Measurements from ENCODE around the gene RPS6KB2.
A peak's percentile ranks its signal among the peaks of the same experiment; 100 is the strongest.

Gene RPS6KB2

GRCh38 chr11:67482827-67483798 is 54.8 kb downstream of the RPS6KB2 start, which contains the start of gene AIP:
AIP (plus strand) TSS chr11:67483026; CDS start chr11:67483159, 133 bp downstream.
- H3K4me1 ChIP-seq (ENCODE audit: control insufficient read depth in 1 of 2, insufficient read depth in 2 of 2, low read length in 2 of 2): peaks cover 6 to 11% of the 10 kb centered on the region in 2 experiments
- peak within 1 kb of the TSS; percentile 58 for H3K14ac ChIP-seq (ENCODE audit: low read length)
- peak within 1 kb of the TSS; percentile 97 for H4K8ac ChIP-seq (ENCODE audit: low read depth, low read length)
- H3K23ac ChIP-seq (ENCODE audit: low read length): no peak within 1 kb of the TSS
- H4K12ac ChIP-seq (ENCODE audit: low read depth, low read length): peak within 1 kb of the TSS; percentile 86
- peak within 1 kb of the TSS; percentile 63 for H3K9ac ChIP-seq (ENCODE audit: low read length)
- peak within 1 kb of the TSS; percentile 43 for H2BK120ac ChIP-seq (ENCODE audit: insufficient read depth, low read length, poor library complexity)
- H3K4me3 ChIP-seq (ENCODE audit: low read depth, low read length): peak within 1 kb of the TSS; percentile 77
- H3K4ac ChIP-seq (ENCODE audit: low read depth, low read length): peak within 1 kb of the TSS; percentile 38
- H3K27ac ChIP-seq (ENCODE audit: low read depth, low read length): no peak within 1 kb of the TSS
- peaks cover 2% of the 10 kb centered on the region for H3K9me3 ChIP-seq (ENCODE audit: insufficient read depth, low read depth, low read length)
- peak within 1 kb of the TSS; percentile 24 for H2BK5ac ChIP-seq (ENCODE audit: low read depth, low read length, poor library complexity)
- DNase-seq: peak; percentile 99 to 100
- H2AFZ ChIP-seq (ENCODE audit: insufficient read depth, low read length, poor library complexity): peak within 1 kb of the TSS; percentile 81
- H3K4me2 ChIP-seq (ENCODE audit: low read length): peak within 1 kb of the TSS; percentile 68
- H3K79me2 ChIP-seq (ENCODE audit: control insufficient read depth, insufficient read depth, low read length, poor library complexity): peaks cover 2% of the 10 kb centered on the region
- H2BK12ac ChIP-seq (ENCODE audit: low read length): no peak within 1 kb of the TSS
- peak within 1 kb of the TSS; percentile 80 for H2AK5ac ChIP-seq (ENCODE audit: low read length)
- H4K91ac ChIP-seq (ENCODE audit: low read depth, low read length): peak within 1 kb of the TSS; percentile 58
- peaks cover 8% of the 10 kb centered on the region for H3K79me1 ChIP-seq (ENCODE audit: low read length)
- H3K18ac ChIP-seq (ENCODE audit: low read length): peak within 1 kb of the TSS; percentile 58
- peaks cover 4 to 5% of the 10 kb centered on the region in 2 experiments for H3K36me3 ChIP-seq (ENCODE audit: control insufficient read depth in 1 of 2, insufficient read depth in 2 of 2, low read length in 2 of 2)
- H3K27me3 ChIP-seq (ENCODE audit: insufficient read depth, low read length): no peaks in the 10 kb centered on the region
- WGBS (ENCODE audit: extremely low coverage, insufficient coverage, insufficient read length): no CpG with 5 or more reads among the region's 60 CpGs

GRCh38 chr11:67483831-67484665 is 55.8 kb downstream of the RPS6KB2 start:
- no peak overlapping the region for H2AFZ ChIP-seq (ENCODE audit: insufficient read depth, low read length, poor library complexity)
- H3K4me1 ChIP-seq (ENCODE audit: control insufficient read depth in 1 of 2, insufficient read depth in 2 of 2, low read length in 2 of 2): peaks cover 6 to 11% of the 10 kb centered on the region in 2 experiments
- H3K4me2 ChIP-seq (ENCODE audit: low read length): no peak overlapping the region
- H3K36me3 ChIP-seq (ENCODE audit: control insufficient read depth in 1 of 2, insufficient read depth in 2 of 2, low read length in 2 of 2): peaks cover 6 to 8% of the 10 kb centered on the region in 2 experiments
- H3K79me2 ChIP-seq (ENCODE audit: control insufficient read depth, insufficient read depth, low read length, poor library complexity): peaks cover 2% of the 10 kb centered on the region
- H4K91ac ChIP-seq (ENCODE audit: low read depth, low read length): no peak overlapping the region
- no peak overlapping the region for H2BK12ac ChIP-seq (ENCODE audit: low read length)
- no peak overlapping the region for H3K27ac ChIP-seq (ENCODE audit: low read depth, low read length)
- DNase-seq: no peak
- no peak overlapping the region for H4K12ac ChIP-seq (ENCODE audit: low read depth, low read length)
- no peak overlapping the region for H3K4me3 ChIP-seq (ENCODE audit: low read depth, low read length)
- peaks cover 2% of the 10 kb centered on the region for H3K9me3 ChIP-seq (ENCODE audit: insufficient read depth, low read depth, low read length)
- H2BK5ac ChIP-seq (ENCODE audit: low read depth, low read length, poor library complexity): no peak overlapping the region
- no peak overlapping the region for H2BK120ac ChIP-seq (ENCODE audit: insufficient read depth, low read length, poor library complexity)
- no peak overlapping the region for H3K4ac ChIP-seq (ENCODE audit: low read depth, low read length)
- no peaks in the 10 kb centered on the region for H3K27me3 ChIP-seq (ENCODE audit: insufficient read depth, low read length)
- WGBS (ENCODE audit: extremely low coverage, insufficient coverage, insufficient read length): no CpG with 5 or more reads among the region's 16 CpGs
- H3K23ac ChIP-seq (ENCODE audit: low read length): no peak overlapping the region
- H3K9ac ChIP-seq (ENCODE audit: low read length): no peak overlapping the region
- H3K18ac ChIP-seq (ENCODE audit: low read length): no peak overlapping the region
- peaks cover 8% of the 10 kb centered on the region for H3K79me1 ChIP-seq (ENCODE audit: low read length)
- H3K14ac ChIP-seq (ENCODE audit: low read length): no peak overlapping the region
- H4K8ac ChIP-seq (ENCODE audit: low read depth, low read length): no peak overlapping the region
- H2AK5ac ChIP-seq (ENCODE audit: low read length): no peak overlapping the region

- no peak overlapping the region for H3K9ac ChIP-seq (ENCODE audit: low read length)
- H3K27ac ChIP-seq (ENCODE audit: low read depth, low read length): no peak overlapping the region
- H3K4ac ChIP-seq (ENCODE audit: low read depth, low read length): no peak overlapping the region
- peaks cover 14 to 16% of the 10 kb centered on the region in 2 experiments for H3K36me3 ChIP-seq (ENCODE audit: control insufficient read depth in 1 of 2, insufficient read depth in 2 of 2, low read length in 2 of 2)
- no peak overlapping the region for H4K8ac ChIP-seq (ENCODE audit: low read depth, low read length)
- H3K23ac ChIP-seq (ENCODE audit: low read length): no peak overlapping the region
- no peak overlapping the region for H3K4me3 ChIP-seq (ENCODE audit: low read depth, low read length)
- peaks cover 2% of the 10 kb centered on the region for H3K79me2 ChIP-seq (ENCODE audit: control insufficient read depth, insufficient read depth, low read length, poor library complexity)
- H3K27me3 ChIP-seq (ENCODE audit: insufficient read depth, low read length): no peaks in the 10 kb centered on the region
- no peak overlapping the region for H3K14ac ChIP-seq (ENCODE audit: low read length)
- peaks cover 6 to 11% of the 10 kb centered on the region in 2 experiments for H3K4me1 ChIP-seq (ENCODE audit: control insufficient read depth in 1 of 2, insufficient read depth in 2 of 2, low read length in 2 of 2)
- peaks cover 2% of the 10 kb centered on the region for H3K9me3 ChIP-seq (ENCODE audit: insufficient read depth, low read depth, low read length)
- H3K4me2 ChIP-seq (ENCODE audit: low read length): no peak overlapping the region
- no CpG with 5 or more reads among the region's 11 CpGs for WGBS (ENCODE audit: extremely low coverage, insufficient coverage, insufficient read length)
- no peak overlapping the region for H4K12ac ChIP-seq (ENCODE audit: low read depth, low read length)
- H2AK5ac ChIP-seq (ENCODE audit: low read length): no peak overlapping the region
- peaks cover 8% of the 10 kb centered on the region for H3K79me1 ChIP-seq (ENCODE audit: low read length)
- H4K91ac ChIP-seq (ENCODE audit: low read depth, low read length): no peak overlapping the region
- no peak overlapping the region for H2BK12ac ChIP-seq (ENCODE audit: low read length)
- DNase-seq: no peak
- no peak overlapping the region for H2BK120ac ChIP-seq (ENCODE audit: insufficient read depth, low read length, poor library complexity)
- H3K18ac ChIP-seq (ENCODE audit: low read length): no peak overlapping the region
- no peak overlapping the region for H2BK5ac ChIP-seq (ENCODE audit: low read depth, low read length, poor library complexity)
- H2AFZ ChIP-seq (ENCODE audit: insufficient read depth, low read length, poor library complexity): no peak overlapping the region
Measured at GRCh38 chr11:67484847-67485311, 56.6 kb downstream of the RPS6KB2 start.

Data from trophoblast cell (in vitro differentiated cells and primary cell).